NCI-H2196 treated with DMSO at 0.1 percent for 48 hours (cell line): ENCODE data around the gene COL27A1.

ENCODE experiments used
- DNase-seq: peaks from one replicate; lab custom pipeline; 2025; ENCODE audit not compliant: unreplicated experiment; lab: John Stamatoyannopoulos, UW

COL27A1 gene

GRCh38 chr9:114238891-114239875 lies 83.8 kb downstream of the COL27A1 start:
- DNase-seq = no peak

DNA sequence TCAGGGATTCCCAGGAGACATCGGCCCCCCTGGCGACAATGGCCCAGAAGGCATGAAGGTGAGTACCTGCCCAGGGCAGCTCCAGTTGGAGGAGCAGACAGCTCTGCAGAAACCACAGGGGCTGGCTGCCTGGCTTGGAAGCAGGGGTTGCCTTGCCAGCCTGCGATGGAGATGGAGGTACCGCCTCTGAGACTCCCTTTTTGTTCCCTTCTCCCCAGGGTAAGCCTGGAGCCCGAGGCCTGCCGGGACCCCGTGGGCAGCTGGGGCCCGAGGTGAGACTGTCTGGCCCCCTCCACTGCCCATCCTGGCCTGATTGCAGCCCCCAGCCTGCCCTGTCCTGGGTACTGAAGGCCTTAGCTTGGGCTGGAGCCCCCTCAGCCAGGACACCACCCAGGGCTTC lies 84.9 kb downstream of the COL27A1 start:
- DNase-seq = no peak

- DNase-seq = no peak
Observed at GRCh38 chr9:114240647-114241558, 85.6 kb downstream of the COL27A1 start.

DNA sequence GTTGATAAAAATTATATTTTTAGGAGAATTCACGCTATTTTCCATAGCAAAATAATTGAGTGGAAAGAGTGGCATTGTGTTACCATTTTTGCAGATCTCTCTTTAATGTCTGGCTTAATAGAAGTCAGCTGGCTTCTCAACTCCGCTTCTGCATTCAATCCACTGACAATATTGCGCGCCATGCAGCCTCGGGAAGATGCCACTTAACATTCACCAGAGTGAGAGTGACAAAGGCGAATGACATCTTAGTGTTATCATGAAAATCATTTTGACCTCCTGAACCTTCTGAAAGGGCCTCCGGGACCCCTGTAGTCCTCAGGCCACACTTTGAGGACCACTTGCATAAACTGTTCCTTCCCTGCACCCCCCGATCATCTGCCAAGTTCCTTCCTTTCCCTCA lies 87.5 kb downstream of the COL27A1 start:
- DNase-seq = no peak

DNA sequence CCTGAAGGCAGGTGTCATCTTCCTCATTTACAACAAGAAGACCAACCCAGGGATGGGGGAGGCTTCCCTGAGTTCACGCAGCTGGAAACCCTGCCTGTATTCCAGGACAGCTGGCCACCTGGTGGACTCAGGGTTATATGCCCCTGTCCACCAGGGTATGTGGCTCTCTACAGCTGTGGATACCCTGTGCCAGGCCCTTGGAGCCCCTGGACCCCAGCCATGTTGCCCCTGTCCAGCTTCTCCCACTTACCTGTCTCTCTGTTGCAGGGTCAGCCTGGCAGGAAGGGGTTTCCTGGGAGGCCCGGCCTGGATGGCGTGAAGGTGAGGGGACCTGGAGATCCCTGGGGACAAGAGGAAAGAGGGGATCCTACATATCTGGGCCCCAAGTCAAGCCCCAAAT lies 87.9 kb downstream of the COL27A1 start:
- DNase-seq = no peak

- no peak for DNase-seq
Observed at GRCh38 chr9:114244570-114244969, 89.2 kb downstream of the COL27A1 start.

DNA sequence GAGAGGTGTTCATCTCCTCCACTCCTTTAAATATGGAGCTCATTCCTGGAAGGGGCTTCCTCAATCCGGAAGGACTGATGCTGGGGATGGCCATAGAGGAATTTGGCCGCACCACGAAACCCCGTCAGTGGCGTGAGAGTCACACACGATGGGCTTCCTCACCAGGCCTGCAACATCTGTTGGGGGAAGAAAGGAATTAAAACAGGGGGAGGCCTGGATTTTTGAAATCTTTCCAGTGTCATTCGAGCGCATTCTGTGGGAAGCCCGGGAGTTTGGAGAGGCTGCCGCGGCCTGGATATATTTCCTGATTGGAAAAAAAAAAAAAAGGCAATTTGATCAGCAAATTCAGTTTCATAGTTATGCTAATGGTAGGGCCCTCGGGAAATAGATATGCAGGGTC lies 91.2 kb downstream of the COL27A1 start:
- no peak for DNase-seq

DNA sequence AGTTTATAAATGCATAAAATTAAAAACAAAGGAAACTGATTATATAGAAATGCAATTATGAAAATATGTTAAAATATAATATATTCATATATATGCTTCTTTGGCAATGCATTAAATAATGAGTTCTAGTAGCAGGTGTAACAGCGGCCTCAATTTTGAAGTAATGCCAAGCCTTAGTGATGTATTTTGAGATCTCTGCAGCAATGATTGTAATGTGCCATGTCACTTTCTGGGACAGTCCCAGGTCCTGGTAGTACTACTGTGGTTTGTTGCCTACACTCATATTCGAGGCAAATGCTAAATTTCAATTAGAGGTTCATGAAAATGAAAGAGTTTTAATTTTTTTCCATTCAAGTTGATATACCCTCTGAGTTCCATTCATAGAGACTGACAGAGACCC lies 91.7 kb downstream of the COL27A1 start:
- no peak for DNase-seq

GRCh38 chr9:114247491-114247890 lies 92.2 kb downstream of the COL27A1 start:
- DNase-seq = no peak

DNA sequence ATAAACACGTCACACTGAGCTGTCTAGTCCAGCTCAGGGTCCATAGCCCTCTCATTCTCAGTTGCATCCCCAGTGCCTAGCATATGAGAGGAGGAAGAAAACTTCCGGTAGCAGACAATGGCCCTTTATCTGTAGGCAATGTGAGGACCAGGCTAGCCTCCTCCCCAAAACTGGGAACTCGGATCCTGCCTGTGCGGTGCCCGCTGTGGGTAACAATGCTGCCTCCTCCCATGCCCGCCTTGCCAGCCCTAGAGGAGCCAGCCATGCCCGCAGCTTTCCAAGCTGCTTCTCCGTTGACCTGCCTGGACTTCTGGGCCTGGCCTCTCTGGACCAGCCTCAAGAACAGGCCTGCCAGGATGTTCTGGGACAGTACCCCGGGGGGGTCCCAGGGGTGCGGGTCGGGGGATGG lies 93.0 kb downstream of the COL27A1 start:
- no peak for DNase-seq

DNA sequence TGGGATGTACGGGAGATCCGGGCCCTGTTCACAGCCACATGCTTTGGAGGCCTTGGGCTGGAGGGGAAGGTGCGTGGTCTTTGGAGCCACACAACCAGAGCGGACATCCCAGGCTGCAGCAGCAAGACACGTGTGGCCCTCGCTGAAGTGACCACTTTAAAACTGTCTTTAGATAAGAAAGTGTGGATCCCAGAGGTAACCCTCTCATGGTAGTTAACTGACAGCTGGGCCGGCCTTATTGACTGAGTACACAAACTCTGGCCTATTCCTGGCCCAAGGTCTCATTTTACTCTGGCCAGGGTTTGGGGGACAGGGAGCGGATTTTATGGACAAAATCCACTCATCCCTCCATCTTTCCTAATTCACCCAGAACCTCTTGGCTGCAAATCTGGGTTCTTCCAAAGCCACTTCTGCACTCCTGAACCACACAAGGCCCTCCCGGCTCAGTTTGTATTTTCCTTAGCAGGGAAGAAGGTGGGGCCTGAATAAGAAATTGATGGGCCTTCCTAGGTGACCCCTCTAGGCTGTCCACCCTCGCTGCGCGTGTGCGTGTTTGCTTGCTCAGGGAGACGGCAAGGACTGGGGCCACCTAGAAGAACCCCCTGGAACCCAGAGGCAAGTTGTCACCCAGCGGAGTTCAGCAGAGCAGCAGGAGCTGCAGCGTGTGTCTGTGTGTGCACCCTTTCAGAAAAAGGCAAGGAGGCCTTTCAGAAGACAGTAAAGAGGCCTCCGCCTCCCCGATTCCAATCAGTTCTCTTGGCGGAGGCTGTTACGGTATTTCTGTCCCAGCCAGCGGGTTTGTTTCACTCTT lies 94.3 kb downstream of the COL27A1 start:
- DNase-seq = no peak

GRCh38 chr9:114250235-114250568 lies 94.9 kb downstream of the COL27A1 start:
- no peak for DNase-seq

DNA sequence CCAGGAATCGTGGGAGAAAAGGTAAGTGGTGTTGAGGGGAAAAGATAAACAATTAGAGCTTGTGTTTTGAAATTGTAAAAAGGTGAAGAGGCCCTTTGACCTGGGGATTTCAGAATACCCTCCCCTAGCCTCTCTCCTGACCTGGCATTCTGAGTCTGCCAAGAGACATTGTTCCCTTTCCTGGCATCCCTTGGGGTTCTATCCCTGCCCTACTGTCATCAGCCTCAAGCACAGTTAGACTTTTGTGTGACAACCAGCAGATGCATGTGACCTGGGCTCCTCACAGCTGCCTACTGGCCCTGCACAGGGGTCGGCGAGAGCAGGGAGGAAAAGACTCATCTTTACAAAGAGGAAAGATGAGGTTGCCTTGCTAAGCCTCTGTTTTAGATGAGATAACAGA lies 95.3 kb downstream of the COL27A1 start:
- DNase-seq = no peak

GRCh38 chr9:114252394-114252793 lies 97.1 kb downstream of the COL27A1 start:
- DNase-seq = no peak

DNA sequence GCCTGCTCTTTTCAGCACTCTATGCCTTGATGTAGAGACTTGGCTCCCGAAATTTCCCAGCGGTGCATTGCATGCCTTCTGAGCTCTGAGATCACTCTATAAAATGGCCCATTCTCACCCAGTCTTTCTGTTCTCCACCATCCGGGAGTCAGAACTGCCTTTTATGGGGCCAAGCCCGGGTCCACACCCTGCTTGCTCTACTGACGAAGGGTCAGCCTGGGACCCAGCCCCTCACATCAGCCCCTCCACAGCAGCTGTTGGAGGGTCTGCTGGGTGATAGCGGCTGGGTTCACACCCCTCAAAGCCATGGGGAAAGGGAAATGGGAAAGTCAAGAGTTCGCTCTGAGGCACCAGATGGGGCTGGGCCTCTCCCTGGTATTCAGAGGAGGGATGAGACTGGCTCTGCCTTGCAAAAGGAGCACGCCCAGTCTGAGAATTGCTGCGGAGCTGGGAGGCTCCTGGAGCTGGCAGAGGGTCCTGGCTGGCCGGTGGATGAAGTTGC lies 101.5 kb downstream of the COL27A1 start:
- DNase-seq = no peak

- DNase-seq = no peak
Observed at GRCh38 chr9:114258218-114258617, 102.9 kb downstream of the COL27A1 start.

DNA sequence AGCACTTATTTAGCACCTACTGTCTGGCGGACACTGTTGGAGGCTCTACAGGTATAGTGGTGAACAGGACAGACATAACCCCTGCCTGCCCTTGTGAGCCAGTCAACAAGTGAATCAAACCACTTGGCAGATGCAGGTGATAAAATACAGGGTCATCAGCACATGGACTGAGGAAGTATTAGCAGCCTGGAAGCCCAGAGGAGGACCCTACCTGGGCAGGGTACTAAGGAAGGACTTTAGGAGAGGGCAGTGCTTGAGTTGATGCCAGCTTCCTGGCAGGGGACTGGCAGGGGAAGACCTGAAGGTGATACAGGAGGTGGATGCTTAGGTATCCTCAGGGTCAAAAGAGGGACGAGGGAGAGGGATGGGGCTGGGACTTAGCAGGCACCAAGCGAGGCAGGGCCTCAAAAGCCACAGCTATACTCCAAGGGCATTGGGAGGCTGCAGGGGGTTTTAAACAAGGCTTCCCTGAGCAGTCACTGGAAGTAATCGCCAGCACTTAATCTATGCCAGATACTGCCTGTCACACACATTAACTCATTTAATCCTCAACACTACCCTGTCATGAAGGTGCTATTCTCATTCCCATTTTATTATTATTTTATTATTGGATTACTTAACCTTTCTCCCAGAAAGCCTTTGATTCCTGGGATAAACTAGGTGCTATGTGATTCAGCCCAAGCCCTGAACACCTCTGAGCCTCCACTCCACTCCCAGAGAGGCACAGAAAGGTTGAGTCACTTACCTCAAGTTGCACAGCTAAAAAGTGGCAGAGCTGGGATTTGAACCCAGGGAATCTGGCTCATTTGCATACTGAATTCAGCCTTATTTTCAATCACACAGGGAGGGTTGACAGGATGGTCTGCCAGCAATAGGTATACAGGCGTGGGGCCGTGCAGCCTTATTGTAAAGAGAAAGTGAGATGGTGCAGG lies 103.8 kb downstream of the COL27A1 start:
- no peak for DNase-seq

- DNase-seq = no peak
Observed at GRCh38 chr9:114259798-114260523, 104.6 kb downstream of the COL27A1 start.

DNA sequence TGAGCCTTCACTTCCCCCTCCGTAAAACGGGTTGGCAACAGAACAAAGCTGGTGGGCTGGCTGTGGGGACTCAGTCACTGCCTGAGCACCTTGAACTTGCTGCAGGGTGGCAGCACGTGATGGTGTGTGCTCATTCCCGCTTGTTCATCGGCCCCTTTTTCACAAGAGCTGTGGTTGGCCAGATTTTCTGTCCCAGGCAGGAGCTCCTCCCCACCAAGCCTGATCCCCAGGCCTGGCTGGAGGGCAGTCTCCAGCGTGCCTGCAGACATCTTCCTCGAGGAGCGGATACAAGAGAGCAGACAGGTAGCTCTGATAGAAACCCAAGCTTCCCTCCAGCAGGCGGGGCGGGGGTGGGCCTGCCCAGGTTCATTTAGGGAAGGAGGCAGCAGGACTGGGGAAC lies 105.7 kb downstream of the COL27A1 start:
- DNase-seq = no peak
